Activated gamma-delta T cell treated with Interleukin-2 at 50 U/mL for 16 hours (primary cell): ENCODE measurements around the gene ERBB2.

Experiments used
- DNase-seq: peaks from one replicate; pipeline ENCODE4 v3.0.0-alpha.2; 2020

Gene ERBB2

GRCh38 chr17:39699818-39700147 is at the start of gene ERBB2:
Gene ERBB2 (plus strand): TSS chr17:39700064. CDS start chr17:39700239, 175 bp downstream.
- no peak for DNase-seq

GRCh38 chr17:39650121-39650579 is 49.7 kb upstream of the ERBB2 start:
- no peak for DNase-seq

- no peak for DNase-seq
Measured at GRCh38 chr17:39651923-39652586, 47.8 kb upstream of the ERBB2 start.

GRCh38 chr17:39652587-39653315 is 47.1 kb upstream of the ERBB2 start:
- DNase-seq, result no peak

- DNase-seq, result no peak
Measured at GRCh38 chr17:39653316-39653661, 46.6 kb upstream of the ERBB2 start.

GRCh38 chr17:39653662-39654331 is 46.1 kb upstream of the ERBB2 start:
- peak; percentile 77 for DNase-seq

- no peak for DNase-seq
Measured at GRCh38 chr17:39655105-39655504, 44.8 kb upstream of the ERBB2 start.

- no peak for DNase-seq
Measured at GRCh38 chr17:39658346-39658745, 41.5 kb upstream of the ERBB2 start.

- no peak for DNase-seq
Measured at GRCh38 chr17:39658760-39659159, 41.1 kb upstream of the ERBB2 start.

- DNase-seq, result no peak
Measured at GRCh38 chr17:39659279-39660010, 40.4 kb upstream of the ERBB2 start.

GRCh38 chr17:39660011-39660360 is 39.9 kb upstream of the ERBB2 start:
- no peak for DNase-seq

- no peak for DNase-seq
Measured at GRCh38 chr17:39660397-39661385, 39.2 kb upstream of the ERBB2 start.

- no peak for DNase-seq
Measured at GRCh38 chr17:39661744-39662541, 37.9 kb upstream of the ERBB2 start.

- DNase-seq, result no peak
Measured at GRCh38 chr17:39662551-39663339, 37.1 kb upstream of the ERBB2 start.

GRCh38 chr17:39663340-39663687 is 36.5 kb upstream of the ERBB2 start:
- DNase-seq, result no peak

GRCh38 chr17:39663688-39664580 is 35.9 kb upstream of the ERBB2 start:
- no peak for DNase-seq

GRCh38 chr17:39664581-39665561 is 35.0 kb upstream of the ERBB2 start, which contains the start of gene TCAP:
Gene TCAP (plus strand): TSS chr17:39665349. CDS start chr17:39665360, 11 bp downstream.
- DNase-seq, result no peak

- DNase-seq, result no peak
Measured at GRCh38 chr17:39665642-39666224, 34.1 kb upstream of the ERBB2 start.
